Measurements from ENCODE around the gene PRKN.
A peak's percentile ranks its signal among the peaks of the same experiment; 100 is the strongest.

Gene PRKN

GRCh38 chr6:162222521-162222920 is 505.0 kb downstream of the PRKN start:
- no peak for DNase-seq

DNA sequence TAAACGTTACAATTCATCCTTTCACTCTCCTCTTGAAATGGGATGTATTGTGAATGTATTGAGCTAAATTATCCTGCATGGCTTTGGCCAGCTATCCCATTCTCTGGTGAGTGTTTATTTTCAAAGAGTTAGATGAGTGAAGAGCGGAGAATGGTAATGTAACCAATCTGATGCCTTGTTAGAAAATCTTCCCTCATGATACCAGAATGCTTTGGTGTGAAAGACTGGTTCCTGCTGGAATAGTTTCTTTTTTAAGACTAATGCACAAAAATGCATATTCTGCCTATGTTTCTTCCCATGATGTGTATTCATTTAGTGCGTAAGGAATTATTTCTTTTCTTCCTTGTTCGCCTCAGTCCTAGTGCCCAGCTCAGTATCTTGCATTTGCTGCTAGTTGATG is 506.7 kb downstream of the PRKN start:
- no peak for DNase-seq

DNA sequence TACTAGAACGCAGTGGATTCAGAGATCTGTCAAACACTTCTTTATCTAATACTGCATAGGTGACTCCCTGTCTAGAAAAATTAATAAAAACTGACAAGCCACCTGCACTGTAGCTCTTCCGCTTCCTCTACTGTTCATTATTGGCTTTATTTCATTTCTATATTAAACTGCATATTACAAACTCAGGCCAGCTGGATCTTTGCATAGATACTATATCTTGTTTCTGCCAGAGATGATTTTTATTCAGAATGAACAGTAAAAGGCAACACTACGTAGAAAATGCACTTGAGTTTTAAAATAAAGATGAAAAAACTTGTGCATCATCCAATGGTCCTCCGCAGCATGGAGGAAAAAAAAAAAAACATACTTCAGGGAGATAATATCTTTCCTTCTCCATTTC is 508.3 kb downstream of the PRKN start:
- DNase-seq = no peak

DNA sequence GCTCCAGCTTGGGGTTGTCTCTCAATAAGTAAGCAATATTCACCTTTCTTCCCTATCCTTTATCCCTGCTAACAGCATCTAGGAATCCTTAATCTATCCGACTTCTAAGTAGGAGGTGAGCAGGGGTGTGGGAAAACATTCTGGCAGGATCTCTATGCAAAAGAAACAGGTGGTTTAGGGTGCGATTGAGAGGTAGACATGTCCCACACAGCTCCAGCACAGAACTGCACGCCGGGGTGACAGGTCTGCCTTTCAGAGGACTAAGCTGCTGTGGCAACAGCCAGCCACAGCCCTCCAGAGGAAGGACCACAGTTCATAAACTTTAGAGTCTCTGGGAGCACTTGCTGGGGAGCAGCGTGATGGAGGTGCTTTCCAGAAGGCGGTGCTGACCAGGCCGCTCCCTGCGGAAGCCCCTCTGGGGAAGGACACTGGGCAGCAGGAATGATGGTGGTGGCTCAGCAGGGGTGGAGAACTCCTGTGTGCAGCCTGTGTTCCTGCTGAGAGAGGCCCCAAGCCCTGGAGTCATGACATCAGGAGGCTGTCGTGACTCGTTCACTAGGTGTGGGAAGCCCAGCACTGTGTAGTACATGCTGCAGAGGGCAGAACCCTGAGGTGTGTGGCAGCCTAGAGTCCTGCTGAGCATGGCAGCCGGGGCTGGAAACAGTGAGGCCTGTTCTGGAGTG is 509.6 kb downstream of the PRKN start:
- no peak for DNase-seq

GRCh38 chr6:162217058-162217457 is 510.5 kb downstream of the PRKN start:
- no peak for DNase-seq

DNA sequence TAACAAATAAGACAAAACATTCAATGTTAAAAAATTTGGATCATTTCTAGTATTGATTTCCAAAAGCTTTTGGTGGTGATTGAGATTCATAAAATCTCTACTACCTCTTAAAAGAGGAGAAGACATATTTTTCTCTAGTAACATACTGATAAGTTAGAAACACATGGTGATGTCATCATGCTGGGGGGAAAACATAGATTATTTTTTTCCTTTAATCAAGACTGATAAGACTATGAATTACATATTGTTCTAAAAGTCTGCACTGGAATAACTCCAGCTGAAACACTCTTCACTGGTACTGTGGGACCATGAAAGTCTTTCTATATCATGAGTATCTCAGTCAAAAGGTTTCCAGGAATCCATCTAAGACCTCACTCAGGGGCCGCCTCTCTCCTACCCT is 515.8 kb downstream of the PRKN start:
- DNase-seq = no peak

DNA sequence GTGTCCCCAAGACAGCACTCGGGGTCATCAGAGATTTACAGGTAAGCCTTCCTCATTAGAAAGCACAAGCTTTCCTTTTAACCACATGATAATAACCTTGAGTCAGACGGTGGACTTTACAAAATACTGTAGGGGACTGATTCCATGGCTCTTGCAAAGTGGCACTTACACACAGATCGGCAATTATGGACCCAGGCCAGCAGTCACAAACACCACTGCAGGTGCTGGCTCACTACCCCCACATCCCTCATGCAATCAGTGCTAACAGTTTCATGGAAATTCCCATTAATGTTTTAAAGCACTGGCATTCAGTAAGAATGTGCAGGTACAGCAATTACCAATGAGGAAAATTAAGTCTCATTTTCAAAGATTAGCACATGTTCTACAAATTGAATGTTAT is 516.5 kb downstream of the PRKN start:
- DNase-seq = peak; percentile 74

- peak; percentile 75 for DNase-seq
These were observed 524.3 kb downstream of the PRKN start for GRCh38 chr6:162203287-162203686.

DNA sequence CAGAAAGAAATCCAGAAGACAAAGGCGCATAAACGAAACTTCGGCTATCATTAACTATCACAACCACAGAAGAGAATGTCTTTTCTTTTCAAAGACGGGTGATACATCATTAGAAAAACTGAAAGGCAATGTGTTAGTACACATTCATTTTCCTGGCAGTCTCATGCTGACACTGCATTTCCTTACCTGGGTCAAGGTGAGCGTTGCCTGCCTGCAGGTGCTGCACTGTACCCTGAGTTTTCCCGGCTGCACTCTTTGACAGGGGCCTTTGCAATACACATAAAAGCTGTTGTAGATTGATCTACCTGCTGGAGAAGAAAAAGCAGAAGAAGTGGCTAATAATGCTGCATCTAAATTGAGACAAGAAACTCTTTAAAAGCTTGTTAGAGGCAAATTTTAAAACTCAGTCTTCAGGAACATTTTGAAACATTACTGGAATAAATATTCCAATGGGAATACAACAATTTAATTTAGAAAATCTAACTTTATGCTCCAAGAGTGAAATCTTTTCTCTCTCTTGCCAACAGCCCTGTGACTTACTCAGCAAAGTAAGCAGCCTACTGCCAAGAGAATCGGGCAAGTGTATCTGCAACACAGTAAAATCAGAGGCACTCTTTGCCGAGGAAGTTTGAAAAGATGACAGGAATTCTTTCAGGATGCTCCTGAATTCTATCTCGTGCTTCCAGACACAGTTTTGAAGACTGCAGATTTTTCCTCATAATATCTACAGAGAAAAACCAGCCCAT is 526.4 kb downstream of the PRKN start:
- DNase-seq = peak; percentile 61

DNA sequence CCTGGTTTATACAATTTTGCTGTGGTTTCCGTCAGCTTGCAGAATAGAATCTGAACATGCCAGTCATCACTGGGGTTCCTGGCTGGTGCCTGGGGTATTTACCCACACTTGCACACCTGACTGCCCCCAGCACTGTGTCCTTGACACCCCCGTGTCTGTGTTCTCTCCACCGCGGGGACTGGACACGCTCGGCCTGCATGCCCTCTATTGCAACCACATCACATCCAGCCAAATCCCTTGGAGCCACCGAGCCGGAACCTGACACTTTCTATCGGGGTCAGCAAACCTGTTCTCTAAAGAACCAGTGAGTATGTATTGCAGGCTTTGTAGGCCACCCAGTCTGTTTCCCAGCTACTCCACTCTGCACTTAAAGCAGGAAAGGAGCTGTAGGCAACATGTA is 527.5 kb downstream of the PRKN start:
- DNase-seq = peak; percentile 16

DNA sequence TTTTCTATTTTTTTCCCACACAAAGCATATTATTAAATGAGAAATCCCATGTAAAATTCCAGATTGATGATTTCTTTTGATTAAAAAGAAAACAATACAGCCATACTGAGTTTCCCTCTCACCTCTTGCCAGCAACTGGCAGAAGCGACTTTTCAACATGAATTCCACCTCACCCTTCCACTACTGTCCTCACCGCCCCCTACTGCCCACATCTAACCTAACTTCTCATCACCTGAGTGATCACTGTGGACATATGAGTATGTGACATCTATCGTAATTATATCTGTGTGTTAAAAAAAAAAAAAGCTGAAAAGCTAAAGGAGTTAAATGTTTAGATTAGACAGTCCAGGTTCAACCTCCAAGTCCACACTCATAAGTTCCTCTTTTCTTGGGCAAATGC is 528.6 kb downstream of the PRKN start:
- peak; percentile 11 for DNase-seq

DNA sequence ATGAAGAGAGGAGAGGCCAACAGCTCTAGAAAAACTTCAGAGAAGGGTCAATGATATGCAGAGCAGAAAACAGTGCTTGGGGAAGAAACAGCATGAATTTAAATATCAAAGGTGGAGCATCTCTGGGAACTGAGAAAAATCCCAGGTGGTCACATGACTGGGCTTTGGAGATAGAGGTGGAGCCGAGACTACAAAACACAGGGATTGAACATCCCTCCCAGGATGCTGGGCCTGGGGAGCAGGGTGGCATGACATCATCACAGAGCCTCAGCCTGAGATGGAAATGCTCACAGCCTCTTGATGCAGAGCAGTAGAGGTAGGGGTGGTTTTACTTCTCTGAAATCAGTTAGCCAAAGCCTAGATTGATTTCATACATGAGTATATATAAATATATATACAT is 529.5 kb downstream of the PRKN start:
- no peak for DNase-seq

- no peak for DNase-seq
These were observed 532.1 kb downstream of the PRKN start for GRCh38 chr6:162195441-162195840.

- no peak for DNase-seq
These were observed 536.6 kb downstream of the PRKN start for GRCh38 chr6:162190981-162191380.

GRCh38 chr6:162187168-162187935 is 540.2 kb downstream of the PRKN start:
- no peak for DNase-seq

DNA sequence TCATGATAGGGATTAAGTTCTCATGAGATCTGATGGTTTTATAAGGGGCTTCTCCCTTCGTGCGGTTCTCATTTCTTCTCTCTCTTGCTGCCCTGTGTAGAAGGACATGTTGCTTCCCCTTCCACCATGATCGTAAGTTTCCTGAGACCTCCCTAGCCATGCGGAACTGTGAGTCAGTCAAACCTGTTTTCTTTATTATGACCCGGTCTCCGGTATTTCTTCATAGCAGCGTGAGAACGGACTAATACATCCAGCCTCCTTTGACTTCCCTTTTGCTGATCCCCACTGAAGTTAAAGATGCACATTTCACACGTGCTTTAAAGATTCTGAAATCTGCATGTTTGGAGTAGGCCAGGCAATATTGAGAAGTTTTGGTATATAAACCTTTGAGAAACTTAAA is 543.1 kb downstream of the PRKN start:
- no peak for DNase-seq

GRCh38 chr6:162181741-162182401 is 545.7 kb downstream of the PRKN start:
- DNase-seq = no peak

DNA sequence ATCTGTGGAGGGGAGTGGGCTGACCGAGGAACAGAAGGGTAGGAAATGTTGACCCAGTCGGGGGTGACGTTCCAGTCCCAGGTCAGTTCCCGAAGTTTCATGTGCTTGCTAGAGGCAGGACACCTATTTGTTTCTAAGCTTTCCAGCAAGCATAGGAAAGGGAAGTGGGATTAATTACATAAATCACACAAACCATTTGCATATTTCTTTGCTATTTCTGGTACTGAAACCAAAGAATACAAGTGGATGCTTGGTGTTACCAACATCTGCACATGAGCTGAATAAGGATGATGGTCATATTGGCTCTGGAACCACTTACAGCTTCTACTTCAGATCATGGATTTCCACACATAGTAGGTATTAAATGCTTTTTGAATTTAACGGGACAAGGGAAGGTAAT is 546.5 kb downstream of the PRKN start:
- no peak for DNase-seq

DNA sequence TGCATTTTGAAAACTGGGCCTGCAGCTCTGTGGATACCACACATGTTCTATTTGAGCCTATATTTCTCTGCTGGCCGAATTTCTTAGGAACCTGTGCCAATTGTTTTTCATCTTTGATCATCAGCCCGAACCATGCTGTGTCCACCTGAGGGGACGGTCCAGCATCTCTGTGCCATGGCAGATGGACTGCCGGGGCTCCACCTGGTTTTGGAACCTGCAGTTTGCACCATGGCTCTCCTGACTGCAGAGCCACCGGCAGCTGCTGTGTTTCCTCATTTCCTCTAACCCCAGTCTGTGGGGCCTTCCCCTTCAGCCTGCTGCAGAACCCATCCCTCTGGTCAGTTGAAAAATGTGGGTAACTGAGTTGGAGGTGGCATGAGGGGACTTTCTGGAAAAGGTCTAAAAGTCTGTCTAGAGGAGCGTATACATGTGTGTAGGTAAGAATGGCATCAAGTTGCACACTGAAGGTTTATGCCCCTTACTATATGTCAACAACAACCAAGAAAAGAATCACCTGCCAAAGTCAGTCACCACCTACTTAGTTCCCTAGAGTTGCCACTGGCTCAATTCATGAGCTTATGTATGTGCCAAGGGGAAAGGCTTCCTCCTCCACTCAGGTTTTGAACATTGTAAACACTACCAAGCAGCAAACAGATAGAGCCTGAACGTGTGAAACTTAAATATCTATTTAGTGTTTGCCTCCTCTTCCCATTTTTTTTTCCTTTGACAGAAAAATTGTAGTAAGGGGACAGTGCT is 548.2 kb downstream of the PRKN start:
- no peak for DNase-seq

DNA sequence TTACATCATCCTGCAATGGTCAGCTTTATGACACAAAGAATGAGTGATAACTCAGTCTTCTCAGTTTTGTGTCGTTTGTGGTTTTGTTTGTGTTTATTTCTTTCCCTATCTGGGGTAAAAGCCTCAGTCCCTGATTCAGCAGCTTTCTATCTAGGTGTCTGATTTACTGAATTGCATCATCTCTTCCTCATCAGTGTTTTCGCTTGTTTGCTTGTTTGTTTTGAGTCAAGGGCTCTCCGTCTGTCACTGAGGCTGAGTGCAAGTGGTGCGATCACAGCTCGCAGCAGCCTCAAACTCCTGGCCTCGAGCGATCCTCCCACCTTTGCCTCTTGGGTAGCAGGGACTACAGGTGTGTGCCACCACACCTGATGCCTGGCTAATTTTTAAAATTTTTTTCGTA is 548.9 kb downstream of the PRKN start:
- DNase-seq = no peak

DNA sequence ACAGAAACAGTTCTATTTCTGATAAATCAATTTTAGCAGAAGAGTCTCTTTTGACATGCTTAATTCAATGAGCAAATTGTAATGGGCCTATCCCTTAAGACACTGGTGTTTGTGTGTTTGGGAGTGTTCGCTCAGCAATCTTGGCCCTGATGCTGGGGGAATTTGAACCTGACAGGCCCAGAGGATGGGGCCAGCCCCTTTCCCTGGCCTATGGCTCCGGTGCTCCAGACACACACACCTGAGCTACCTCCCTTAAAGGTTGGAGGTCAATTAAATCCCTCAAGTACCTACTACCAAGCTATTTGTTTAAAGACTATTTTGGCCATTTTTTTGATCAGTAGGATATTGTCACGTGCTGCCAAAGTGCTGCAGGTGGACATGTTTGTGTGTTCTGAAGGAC is 549.3 kb downstream of the PRKN start:
- no peak for DNase-seq

DNA sequence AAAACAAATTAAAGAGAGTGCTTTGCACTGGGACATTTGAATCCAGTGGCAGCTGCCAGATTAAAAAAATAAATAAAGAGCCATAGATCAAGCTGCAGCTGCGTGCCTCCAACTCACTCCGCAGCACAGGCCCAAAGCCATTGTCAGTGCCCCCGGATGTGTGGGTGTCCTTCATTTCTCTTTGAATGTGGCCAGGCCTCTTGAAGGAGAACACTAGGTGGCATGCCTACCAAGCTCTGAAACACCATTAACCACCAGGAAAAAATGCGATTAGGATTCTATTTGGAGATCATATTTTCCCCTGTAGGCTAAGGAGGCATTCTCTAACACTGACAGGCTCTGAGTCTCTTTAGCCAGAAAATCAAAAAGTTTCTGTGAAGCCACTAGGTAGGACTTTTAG is 549.8 kb downstream of the PRKN start:
- DNase-seq = peak; percentile 59

DNA sequence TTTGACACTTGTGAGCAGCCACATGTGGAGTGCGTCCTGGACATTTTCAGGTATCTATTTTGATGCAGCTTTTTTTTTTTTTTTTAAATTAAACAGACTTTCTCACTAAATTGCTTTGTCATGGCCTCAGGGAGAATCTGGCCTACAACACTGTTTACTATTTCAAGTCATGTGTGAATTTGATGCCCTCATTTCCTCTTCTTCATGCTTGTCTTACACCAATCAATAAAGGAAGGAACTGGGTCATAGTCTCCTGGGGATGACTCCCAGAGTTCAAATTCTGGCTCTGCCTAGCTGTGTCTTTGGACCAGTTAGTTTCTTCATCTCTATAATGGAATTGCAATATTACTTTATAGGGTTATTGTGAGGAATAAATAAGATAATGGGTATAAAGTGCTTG is 554.1 kb downstream of the PRKN start:
- peak; percentile 82 for DNase-seq

Measured in NCI-H69 (cell line).